Choroid plexus epithelial cell (primary cell): ENCODE results near the gene RELN.

Experiments
- DNase-seq: peaks from one replicate; pipeline ENCODE4 v3.0.0-alpha.2; 2010; ENCODE audit warnings: low read depth
- H3K4me3 ChIP-seq: 2 replicates; pipeline ENCODE4 v1.5.1; 2011; ENCODE audit warnings: low read depth, mild to moderate bottlenecking, control low read depth, low read length, moderate library complexity
- CTCF ChIP-seq: conservative IDR thresholded peaks from 2 replicates; pipeline ENCODE4 v1.5.1; 2011; ENCODE audit warnings: low read depth, mild to moderate bottlenecking, control low read depth, inconsistent platforms, low read length, moderate library complexity

The RELN gene

GRCh38 chr7:103695521-103695920, 293.9 kb downstream of the RELN start:
- no peak for DNase-seq
- no peak overlapping the region for H3K4me3 ChIP-seq
- no peak for TF ChIP-seq CTCF

GRCh38 chr7:103694304-103694703, 295.2 kb downstream of the RELN start:
- no peak for TF ChIP-seq CTCF
- no peak overlapping the region for H3K4me3 ChIP-seq
- DNase-seq = no peak

DNA sequence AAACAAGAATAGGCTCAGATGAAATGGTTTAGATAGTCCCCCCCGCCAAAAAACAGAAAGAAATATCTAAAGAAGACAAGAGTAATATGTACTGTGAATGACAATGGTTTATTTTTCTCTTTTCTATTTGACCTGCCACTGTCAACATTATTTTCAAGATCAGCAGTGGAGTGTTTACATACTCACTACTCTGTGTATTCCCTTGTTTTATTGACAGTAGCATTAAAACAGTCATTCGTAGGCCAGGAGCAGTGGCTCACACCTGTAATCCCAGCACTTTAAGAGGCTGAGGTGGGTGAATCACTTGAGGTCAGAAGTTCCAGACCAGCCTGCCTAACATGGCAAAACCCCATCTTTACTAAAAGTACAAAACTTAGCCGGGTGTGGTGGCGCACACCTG, 298.2 kb downstream of the RELN start:
- H3K4me3 ChIP-seq = no peak overlapping the region
- no peak for TF ChIP-seq CTCF
- DNase-seq = no peak

GRCh38 chr7:103690242-103690974, 299.1 kb downstream of the RELN start:
- no peak for TF ChIP-seq CTCF
- no peak overlapping the region for H3K4me3 ChIP-seq
- DNase-seq = no peak

DNA sequence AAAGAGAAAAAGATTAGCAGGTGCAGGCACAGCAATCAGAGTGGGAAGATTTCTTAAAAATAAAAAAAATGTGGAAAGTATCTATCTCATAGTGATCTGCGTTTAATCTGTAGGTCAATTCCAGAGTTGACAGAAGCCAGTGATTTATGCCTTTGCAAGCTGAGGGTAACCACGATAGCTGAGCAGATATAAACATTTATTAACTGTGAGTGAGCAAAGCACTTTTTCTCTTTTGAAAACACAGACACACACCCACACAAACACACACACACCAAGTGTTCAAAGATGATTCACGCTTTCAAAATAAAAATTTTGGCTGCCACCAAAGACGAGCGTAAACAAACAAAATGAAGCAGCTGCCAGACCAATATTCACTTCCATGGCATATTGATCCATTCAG, 300.2 kb downstream of the RELN start:
- no peak overlapping the region for H3K4me3 ChIP-seq
- DNase-seq = no peak
- TF ChIP-seq CTCF = no peak

- TF ChIP-seq CTCF = no peak
- DNase-seq = no peak
- no peak overlapping the region for H3K4me3 ChIP-seq
Measured at GRCh38 chr7:103687951-103688350, 301.5 kb downstream of the RELN start.

GRCh38 chr7:103687272-103687671, 302.2 kb downstream of the RELN start:
- DNase-seq = no peak
- H3K4me3 ChIP-seq = no peak overlapping the region
- no peak for TF ChIP-seq CTCF
